GM12874 (cell line): Measurements from ENCODE around the gene KLHL13.

Experiments used
- TF ChIP-seq, protein P1 (sequence below): IDR thresholded peaks from 2 replicates; pipeline ENCODE4 v1.5.1; 2011; ENCODE audit warnings: low read depth, mild to moderate bottlenecking, control low read depth, low read length, moderate library complexity; ENCODE audit not compliant: insufficient read depth

The KLHL13 gene

DNA sequence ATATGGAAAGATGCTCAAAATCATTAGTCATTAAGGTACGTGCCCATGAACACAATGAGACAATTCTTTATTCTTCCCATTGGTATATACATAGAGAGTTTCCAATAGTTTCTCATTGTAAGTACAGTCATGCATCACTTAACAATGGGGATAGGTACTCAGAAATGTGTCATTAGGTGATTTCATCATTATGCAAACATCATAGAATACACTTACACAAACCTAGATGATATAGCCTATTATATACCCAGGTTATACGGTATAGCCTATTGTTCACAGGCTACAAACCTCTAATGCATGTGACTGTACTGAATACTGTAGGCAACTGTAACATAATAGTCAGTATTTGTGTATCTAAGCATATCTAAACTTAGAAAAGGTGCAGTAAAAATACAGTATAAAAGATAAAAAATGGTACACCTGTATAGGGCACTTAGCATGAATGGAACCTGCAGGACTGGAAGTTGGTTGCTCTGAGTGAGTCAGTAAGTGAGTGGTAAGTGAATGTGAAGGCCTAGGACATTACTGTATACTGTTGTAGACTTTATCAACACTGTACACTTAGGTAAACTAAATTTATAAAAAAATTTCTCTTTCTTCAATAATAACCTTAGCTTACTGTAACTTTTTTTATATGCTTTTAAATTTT lies 49.6 kb downstream of the KLHL13 start:
- TF ChIP-seq, protein P1, sequence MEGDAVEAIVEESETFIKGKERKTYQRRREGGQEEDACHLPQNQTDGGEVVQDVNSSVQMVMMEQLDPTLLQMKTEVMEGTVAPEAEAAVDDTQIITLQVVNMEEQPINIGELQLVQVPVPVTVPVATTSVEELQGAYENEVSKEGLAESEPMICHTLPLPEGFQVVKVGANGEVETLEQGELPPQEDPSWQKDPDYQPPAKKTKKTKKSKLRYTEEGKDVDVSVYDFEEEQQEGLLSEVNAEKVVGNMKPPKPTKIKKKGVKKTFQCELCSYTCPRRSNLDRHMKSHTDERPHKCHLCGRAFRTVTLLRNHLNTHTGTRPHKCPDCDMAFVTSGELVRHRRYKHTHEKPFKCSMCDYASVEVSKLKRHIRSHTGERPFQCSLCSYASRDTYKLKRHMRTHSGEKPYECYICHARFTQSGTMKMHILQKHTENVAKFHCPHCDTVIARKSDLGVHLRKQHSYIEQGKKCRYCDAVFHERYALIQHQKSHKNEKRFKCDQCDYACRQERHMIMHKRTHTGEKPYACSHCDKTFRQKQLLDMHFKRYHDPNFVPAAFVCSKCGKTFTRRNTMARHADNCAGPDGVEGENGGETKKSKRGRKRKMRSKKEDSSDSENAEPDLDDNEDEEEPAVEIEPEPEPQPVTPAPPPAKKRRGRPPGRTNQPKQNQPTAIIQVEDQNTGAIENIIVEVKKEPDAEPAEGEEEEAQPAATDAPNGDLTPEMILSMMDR, result no peak

DNA sequence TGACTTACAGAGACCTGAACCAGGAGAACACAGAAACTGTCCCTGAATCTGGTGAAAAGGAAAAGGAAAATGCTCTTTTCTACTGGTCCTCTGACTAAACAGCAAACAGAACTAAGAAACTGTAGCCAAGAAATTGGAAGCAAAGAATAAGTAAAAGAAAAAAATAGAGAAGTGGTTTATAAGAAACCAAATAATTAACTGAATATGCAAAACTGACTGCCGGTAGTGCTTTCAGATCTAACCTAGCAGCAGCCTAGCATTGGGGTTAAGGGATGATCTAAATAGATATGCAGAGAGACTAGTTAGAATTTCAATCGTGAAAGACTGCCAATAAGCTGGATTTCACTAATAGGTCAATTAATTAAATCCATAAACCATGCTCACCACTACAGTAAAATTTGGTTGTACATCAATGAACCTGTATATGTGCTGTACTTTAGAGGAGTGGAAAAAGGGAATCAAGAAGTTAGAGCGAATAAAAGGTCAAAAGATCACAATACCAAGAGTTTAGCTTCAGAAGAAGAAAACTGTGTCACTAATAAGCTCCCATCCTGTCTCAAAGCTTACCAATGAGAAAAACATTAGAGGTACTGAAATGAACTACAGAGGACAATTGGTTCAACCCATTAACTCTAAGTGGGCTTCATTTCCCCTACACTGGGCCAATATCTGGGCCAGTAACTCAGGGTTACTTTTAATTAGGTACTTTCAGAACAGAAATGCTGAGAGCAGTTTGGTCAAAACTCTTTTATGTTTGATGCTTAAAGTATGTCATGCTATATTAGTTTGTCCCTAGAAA lies 53.6 kb downstream of the KLHL13 start:
- TF ChIP-seq, protein P1, result no peak

DNA sequence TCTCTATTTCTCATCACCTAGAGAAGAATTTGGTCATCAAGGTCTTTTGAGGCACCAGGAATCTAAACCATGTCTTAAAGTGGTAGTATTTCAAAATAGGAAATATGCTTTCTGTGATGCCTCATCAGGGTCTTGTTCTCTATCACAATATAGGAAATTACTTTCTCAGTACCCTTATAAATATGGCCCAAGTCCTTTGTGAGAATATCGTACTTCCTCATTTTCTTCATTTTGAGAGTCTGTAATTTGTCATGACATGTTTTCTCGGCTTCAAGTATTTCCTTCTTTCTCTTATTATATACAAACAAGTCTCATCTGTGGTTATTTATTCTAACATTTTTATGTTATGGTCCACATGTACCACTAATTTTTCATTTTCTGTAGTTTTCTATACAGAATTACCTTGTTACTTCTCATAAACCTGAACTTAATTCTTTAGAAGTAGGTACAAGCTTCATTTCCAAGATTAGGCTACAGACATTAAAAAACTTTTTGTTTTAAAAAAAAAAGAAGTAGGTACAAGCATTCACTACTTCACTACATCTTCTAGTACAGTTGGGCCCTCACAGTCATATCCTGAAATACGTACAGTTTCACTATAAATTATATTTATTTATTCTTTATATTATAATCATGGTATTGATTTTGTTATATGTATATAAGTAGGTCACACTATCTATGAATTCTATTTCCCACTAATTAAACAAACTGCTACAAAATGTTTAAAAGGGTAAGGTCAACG lies 54.4 kb downstream of the KLHL13 start:
- TF ChIP-seq, protein P1, result no peak

DNA sequence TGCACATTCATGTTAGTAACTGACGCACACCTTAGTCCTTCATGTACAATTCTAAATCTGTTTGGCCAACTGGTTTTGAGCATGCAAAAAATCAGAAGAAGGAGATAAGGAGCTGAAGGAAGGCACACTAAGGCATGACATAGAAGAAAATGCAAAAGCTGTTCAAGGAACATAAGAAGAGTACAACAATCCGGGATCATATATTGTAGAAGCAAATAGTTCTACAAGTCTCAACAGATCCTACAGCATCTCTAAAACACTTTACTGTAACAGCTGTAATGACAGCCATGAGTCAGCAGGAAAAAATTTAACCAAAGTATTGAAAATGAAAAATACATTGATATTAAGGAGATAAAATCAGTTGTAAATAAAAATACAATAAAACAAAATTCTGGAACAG lies 57.7 kb downstream of the KLHL13 start:
- TF ChIP-seq, protein P1, result no peak

DNA sequence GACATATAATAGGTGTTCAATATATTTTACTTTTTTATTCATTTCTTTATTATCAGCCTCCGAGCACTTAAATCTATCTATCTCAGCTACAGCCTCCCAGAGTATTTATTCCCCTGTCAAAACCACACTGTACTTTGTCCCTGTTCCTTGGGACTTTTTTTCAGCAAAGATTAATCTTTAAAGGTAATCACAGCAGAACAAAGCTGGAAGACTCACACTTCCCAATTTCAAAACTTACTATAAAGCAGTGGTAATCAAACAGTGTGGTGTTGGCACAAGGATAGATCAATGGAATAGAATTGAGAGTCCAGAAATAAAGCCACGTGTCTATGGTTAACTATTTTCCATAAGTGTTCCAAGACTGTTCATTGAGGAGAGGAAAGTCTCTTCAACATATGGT lies 59.7 kb downstream of the KLHL13 start:
- TF ChIP-seq, protein P1, result no peak

DNA sequence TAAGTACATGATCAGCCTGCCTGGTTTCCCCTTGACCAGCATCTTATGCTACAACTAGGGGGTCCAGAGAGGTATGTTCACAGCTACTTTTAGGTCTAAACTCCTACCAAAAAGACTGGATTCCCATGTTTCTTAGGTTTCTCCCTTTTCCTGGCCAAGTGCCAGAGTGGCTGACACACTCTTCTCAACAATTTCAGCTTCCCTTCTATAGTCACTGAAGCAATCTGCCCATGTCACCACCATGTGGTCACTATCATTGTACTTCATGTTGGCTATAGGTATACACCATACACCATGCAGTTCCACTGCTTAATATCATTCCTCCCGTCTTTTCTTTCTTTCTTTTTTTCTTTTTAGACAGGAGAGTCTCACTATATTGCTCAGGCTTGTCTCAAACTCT lies 66.9 kb downstream of the KLHL13 start:
- TF ChIP-seq, protein P1, result no peak
